HL-60 (cell line): ENCODE measurements around the gene CREBBP.

Experiments
- DNase-seq, 2 experiments: peaks; one replicate each; pipeline ENCODE4 v3.0.0-alpha.2; 2010 to 2020; ENCODE audit warnings: low read depth in 1 of 2, low spot score in 1 of 2
- H3K27ac ChIP-seq: fragments of 250-450 bp; sonication (Bioruptor Pico); replicated peaks from 2 replicates; pipeline ENCODE4 v1.5.1; 2020; ENCODE audit warnings: mild to moderate bottlenecking, moderate library complexity
- H3K27me3 ChIP-seq: fragments of 250-450 bp; sonication (Bioruptor Pico); 2 replicates; pipeline ENCODE4 v1.5.1; 2021; ENCODE audit warnings: mild to moderate bottlenecking, moderate library complexity; ENCODE audit not compliant: insufficient read depth, poor library complexity, severe bottlenecking
- H3K4me3 ChIP-seq: replicated peaks from 2 replicates; pipeline ENCODE4 v1.5.1; 2011; ENCODE audit warnings: mild to moderate bottlenecking, control low read depth, low read length; ENCODE audit not compliant: insufficient read depth
- CTCF ChIP-seq: IDR thresholded peaks from one replicate; pipeline ENCODE4 v1.5.1; 2011; ENCODE audit warnings: low read length, control low read depth, inconsistent platforms; ENCODE audit not compliant: insufficient read depth
- GABPA ChIP-seq: IDR thresholded peaks from 2 replicates; pipeline ENCODE4 v1.6.1; 2012; ENCODE audit warnings: low read depth
- POLR2AphosphoS5 ChIP-seq: IDR thresholded peaks from 2 replicates; pipeline ENCODE4 v1.6.1; 2012; ENCODE audit warnings: low read depth
- REST ChIP-seq: IDR thresholded peaks from 2 replicates; pipeline ENCODE4 v1.6.1; 2012; ENCODE audit warnings: low read depth; ENCODE audit not compliant: insufficient replicate concordance
- SPI1 ChIP-seq: IDR thresholded peaks from 2 replicates; pipeline ENCODE4 v1.6.1; 2012; ENCODE audit warnings: low read depth, mild to moderate bottlenecking, borderline replicate concordance

Gene CREBBP

GRCh38 chr16:3879887-3880564, 487 bp downstream of the CREBBP start:
- TF ChIP-seq POLR2AphosphoS5 (no peak), CTCF (no peak), GABPA (no peak), REST (no peak), SPI1 (no peak)
- Histone ChIP-seq H3K27ac (peak overlapping the region; percentile 9; the same call in 1 of the 2 replicates), H3K27me3 (no peaks in the 10 kb centered on the region), H3K4me3 (peak overlapping the region; percentile 71)
- DNase-seq: peak in 1 of 2 experiments; percentile 52

- Histone ChIP-seq H3K4me3 (peak overlapping the region; percentile 71), H3K27ac (peak overlapping the region; percentile 9; the same call in 1 of the 2 replicates), H3K27me3 (no peaks in the 10 kb centered on the region)
- peak in 1 of 2 experiments; percentile 15 for DNase-seq
- TF ChIP-seq GABPA (no peak), CTCF (no peak), SPI1 (no peak), POLR2AphosphoS5 (no peak), REST (no peak)
These were observed 1.1 kb downstream of the CREBBP start for GRCh38 chr16:3879258-3879886.

GRCh38 chr16:3878610-3879009, 1.9 kb downstream of the CREBBP start:
- TF ChIP-seq CTCF (no peak), POLR2AphosphoS5 (no peak), SPI1 (peak; percentile 45; the same call in 1 of the 2 replicates)
- peak in 1 of 2 experiments; percentile 58 for DNase-seq
- no peak overlapping the region for H3K27ac ChIP-seq
- H3K27me3 ChIP-seq: no peaks in the 10 kb centered on the region
- peak overlapping the region; percentile 71 for H3K4me3 ChIP-seq
